Measurements from ENCODE around the gene DENND4A.

The DENND4A gene

GRCh38 chr15:65638681-65639089 lies 153.4 kb downstream of the DENND4A start:
- H3K4me3 ChIP-seq (ENCODE audit: low read depth, low read length): no peak overlapping the region
- TF ChIP-seq, protein P1, sequence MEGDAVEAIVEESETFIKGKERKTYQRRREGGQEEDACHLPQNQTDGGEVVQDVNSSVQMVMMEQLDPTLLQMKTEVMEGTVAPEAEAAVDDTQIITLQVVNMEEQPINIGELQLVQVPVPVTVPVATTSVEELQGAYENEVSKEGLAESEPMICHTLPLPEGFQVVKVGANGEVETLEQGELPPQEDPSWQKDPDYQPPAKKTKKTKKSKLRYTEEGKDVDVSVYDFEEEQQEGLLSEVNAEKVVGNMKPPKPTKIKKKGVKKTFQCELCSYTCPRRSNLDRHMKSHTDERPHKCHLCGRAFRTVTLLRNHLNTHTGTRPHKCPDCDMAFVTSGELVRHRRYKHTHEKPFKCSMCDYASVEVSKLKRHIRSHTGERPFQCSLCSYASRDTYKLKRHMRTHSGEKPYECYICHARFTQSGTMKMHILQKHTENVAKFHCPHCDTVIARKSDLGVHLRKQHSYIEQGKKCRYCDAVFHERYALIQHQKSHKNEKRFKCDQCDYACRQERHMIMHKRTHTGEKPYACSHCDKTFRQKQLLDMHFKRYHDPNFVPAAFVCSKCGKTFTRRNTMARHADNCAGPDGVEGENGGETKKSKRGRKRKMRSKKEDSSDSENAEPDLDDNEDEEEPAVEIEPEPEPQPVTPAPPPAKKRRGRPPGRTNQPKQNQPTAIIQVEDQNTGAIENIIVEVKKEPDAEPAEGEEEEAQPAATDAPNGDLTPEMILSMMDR (IDR thresholded peaks at IDR 0.05; ENCODE audit: borderline replicate concordance, insufficient read depth, low read depth, low read length): peak; percentile 62; the same call in 1 of the 2 replicates

DNA sequence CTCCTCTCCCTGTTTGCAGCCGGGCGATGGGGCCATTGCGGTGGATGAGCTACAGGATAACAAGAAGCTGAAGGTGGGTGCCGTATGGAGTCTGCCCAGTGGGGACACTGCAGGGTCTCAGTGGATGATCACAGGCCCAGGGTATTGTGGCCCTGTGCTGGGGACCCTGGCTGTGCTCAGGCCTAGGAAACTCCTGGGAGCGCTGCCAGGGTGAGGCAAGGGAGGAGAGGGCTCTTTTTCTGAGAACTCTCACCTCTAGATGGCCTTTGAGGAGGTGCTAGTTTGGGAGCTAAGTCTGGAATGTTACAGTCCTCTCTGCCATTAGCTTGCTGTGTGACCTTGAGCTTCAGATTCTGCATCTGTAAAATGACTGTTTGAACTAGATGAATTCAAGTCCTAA lies 154.0 kb downstream of the DENND4A start:
- no peak overlapping the region for H3K4me3 ChIP-seq (ENCODE audit: low read depth, low read length)
- TF ChIP-seq, protein P1 (IDR thresholded peaks at IDR 0.05; ENCODE audit: borderline replicate concordance, insufficient read depth, low read depth, low read length): no peak

GRCh38 chr15:65634356-65634755 lies 157.7 kb downstream of the DENND4A start:
- TF ChIP-seq, protein P1 (IDR thresholded peaks at IDR 0.05; ENCODE audit: borderline replicate concordance, insufficient read depth, low read depth, low read length): no peak
- H3K4me3 ChIP-seq (ENCODE audit: low read depth, low read length): no peak overlapping the region

DNA sequence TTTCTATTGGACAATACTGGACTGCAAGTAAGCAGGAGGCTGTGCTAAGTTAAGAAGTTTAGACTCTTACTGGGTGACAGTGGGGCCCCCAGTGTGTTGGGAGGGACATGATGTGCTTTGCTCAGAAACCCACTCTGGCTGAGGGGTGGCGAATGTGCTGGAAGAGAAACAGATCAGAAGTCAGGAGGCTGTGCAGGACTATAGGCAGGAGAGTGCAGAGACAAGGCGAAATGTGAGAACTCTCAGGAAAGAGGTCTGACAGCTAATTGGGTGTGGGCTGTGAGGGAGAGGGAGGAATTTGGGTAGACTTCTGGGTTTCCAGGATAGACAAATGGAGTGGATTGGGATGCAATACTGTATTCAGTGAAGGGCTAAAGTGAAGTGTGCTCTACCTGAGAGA lies 158.3 kb downstream of the DENND4A start:
- H3K4me3 ChIP-seq (ENCODE audit: low read depth, low read length): no peak overlapping the region
- TF ChIP-seq, protein P1 (IDR thresholded peaks at IDR 0.05; ENCODE audit: borderline replicate concordance, insufficient read depth, low read depth, low read length): no peak

DNA sequence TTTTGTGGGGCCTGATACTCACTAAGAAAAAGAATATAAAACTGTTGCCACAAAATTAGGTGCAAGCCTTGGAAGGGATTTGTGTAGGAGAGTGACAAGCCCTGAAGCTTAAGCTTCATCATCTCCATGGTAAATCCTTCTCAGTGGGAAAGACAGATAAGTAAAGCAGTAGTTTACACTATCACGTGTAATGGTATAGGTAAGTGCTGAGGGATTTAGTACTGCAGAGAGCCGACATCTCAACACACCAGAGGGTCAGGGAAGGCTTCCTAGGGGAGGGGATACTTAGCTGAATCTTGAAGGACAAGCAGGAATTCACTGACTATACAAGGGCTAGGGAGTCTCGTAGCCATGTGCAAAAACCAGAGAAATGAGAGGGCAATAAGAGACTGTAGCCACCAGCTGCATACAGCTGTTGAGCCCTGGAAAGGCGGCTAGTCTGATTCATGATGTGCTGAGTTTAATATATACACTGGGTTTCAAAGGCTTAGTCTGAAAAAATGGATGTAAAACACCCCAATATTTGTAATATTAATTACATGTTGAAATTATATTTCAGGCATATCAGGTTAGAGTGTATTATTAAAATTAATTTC lies 159.2 kb downstream of the DENND4A start:
- TF ChIP-seq, protein P1 (IDR thresholded peaks at IDR 0.05; ENCODE audit: borderline replicate concordance, insufficient read depth, low read depth, low read length): no peak
- H3K4me3 ChIP-seq (ENCODE audit: low read depth, low read length): no peak overlapping the region

DNA sequence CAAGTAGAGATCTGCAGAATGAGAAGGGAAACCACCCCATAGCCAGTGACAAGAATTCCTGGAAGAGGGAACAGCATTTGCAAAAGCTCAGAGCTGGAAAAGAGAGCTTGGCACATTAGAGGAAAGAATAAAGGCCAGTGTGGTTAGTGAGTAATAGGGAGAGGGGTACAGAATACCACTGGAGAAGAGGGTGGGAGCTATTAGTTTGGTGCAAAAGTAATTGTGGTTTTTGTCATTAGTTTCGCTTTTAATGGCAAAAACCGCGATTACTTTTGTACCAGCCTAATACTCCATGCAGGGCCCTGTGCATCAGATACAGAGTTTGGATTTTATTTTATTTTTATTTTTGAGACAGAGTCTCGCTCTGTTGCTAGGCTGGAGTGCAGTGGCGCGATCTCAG lies 160.6 kb downstream of the DENND4A start:
- TF ChIP-seq, protein P1 (IDR thresholded peaks at IDR 0.05; ENCODE audit: borderline replicate concordance, insufficient read depth, low read depth, low read length): no peak
- no peak overlapping the region for H3K4me3 ChIP-seq (ENCODE audit: low read depth, low read length)

DNA sequence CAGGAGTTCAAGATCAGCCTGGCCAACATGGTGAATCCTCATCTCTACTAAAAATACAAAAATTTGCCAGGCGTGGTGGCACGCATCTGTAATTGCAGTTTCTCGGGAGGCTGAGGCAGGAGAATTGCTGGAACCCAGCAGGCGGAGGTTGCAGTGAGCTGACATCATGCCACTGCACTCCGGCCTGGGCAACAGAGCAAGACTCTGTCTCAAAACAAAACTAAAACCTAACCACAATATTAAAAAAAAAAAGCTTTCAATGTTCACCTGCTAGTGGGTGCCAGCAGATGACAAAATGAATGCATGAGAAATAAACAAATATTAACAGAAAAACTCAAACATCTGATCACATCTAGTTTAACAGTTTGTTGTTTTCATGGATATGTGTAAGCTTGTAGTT lies 161.3 kb downstream of the DENND4A start:
- no peak overlapping the region for H3K4me3 ChIP-seq (ENCODE audit: low read depth, low read length)
- TF ChIP-seq, protein P1 (IDR thresholded peaks at IDR 0.05; ENCODE audit: borderline replicate concordance, insufficient read depth, low read depth, low read length): no peak
